Upper lobe of right lung (tissue), 1 donor: ENCODE results near the gene ZFAND3. TPM values are rescaled to one million over a fixed set of nuclear protein-coding genes. Genes with fewer than 3 reads are reported as not detected.

Experiments
- ATAC-seq: fragments of 200-7000 bp; cut with Tn5 transposase; one replicate; pipeline ENCODE4 v1.9.1; 2020; ENCODE audit warnings: mild to moderate bottlenecking, moderate library complexity
- DNase-seq: peaks from one replicate; pipeline ENCODE4 v3.0.0-alpha.2; 2020
- H3K27ac ChIP-seq: fragments of 200-600 bp; one replicate; pipeline ENCODE4 v1.8.0; 2022
- H3K27me3 ChIP-seq: fragments of 200-600 bp; one replicate; pipeline ENCODE4 v1.8.0; 2022; ENCODE audit warnings: mild to moderate bottlenecking
- H3K36me3 ChIP-seq: fragments of 200-600 bp; one replicate; pipeline ENCODE4 v1.8.0; 2022
- H3K4me1 ChIP-seq: fragments of 200-600 bp; one replicate; pipeline ENCODE4 v1.8.0; 2022
- H3K4me3 ChIP-seq: fragments of 200-600 bp; one replicate; pipeline ENCODE4 v1.8.0; 2022; ENCODE audit warnings: mild to moderate bottlenecking
- H3K9me3 ChIP-seq: fragments of 200-600 bp; one replicate; pipeline ENCODE4 v1.8.0; 2022
- CTCF ChIP-seq: fragments of 200-600 bp; IDR thresholded peaks from one replicate; pipeline ENCODE4 v1.8.0; 2022; ENCODE audit warnings: antibody characterized with exemption
- intact Hi-C: fragments of 100-400 bp; cut with DNase I; formaldehyde crosslinking; loops from one replicate; pipeline ENCODE4 v1.11.0; 2022
- total RNA-seq: library from RNA; stranded (reverse); fragmentation: NEBNext Ultra II Directional; extraction: Animal tissue kit (Norgen Biotek cat#: 25700); gene quantifications from one replicate; pipeline ENCODE4 v1.2.1, GENCODE V29; 2021
- donor health status: DM: no; HTN: yes; CAD: no; lungs with severe emphysema.

ZFAND3 gene
- total RNA-seq, 1 donor from 2014 or later, result 69.1 TPM

DNA sequence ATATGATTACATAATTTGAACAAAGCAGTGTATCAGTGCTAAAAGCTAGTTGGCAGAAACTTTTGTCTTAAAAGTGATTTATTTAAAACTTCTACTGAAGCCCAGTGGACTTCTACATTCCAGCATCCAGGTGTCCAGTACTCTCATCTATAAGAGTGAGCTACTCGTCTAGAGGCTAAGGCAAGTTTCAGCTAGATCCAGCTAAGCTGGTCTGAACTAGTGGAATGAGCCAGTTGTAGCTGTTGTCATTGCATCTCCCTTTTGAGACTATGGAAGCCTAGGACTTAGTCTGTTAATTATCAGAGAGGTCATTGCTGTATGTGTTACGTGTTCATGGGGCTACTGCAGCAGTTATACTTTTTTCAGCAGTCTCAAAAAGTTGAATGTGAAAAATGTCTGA is 165.1 kb downstream of the ZFAND3 start:
- no peak for ATAC-seq
- Histone ChIP-seq H3K4me3 (no peak overlapping the region), H3K9me3 (no peaks in the 10 kb centered on the region), H3K4me1 (peaks cover 32% of the 10 kb centered on the region), H3K27me3 (no peaks in the 10 kb centered on the region), H3K36me3 (no peaks in the 10 kb centered on the region), H3K27ac (no peak overlapping the region)
- no peak for TF ChIP-seq CTCF
- intact Hi-C loops, result no loop called here
- no peak for DNase-seq

DNA sequence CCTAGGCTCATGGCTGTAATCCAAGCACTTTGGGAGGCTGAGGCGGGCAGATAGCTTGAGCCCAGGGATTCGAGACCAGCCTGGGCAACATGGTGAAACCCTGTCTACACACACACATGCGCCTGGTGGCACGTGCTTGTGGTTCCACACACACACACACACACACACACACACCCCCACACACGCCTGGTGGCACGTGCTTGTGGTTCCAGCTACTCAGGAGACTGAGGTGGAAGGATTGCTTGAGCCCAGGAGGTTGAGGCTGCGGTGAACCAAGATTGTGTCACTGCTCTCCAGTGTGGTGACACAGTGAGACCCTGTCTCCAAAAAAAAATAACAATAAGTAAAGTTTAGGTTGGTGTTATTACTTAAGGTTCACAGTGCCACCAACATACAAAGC is 165.8 kb downstream of the ZFAND3 start:
- Histone ChIP-seq H3K4me3 (no peak overlapping the region), H3K27me3 (no peaks in the 10 kb centered on the region), H3K4me1 (peaks cover 38% of the 10 kb centered on the region), H3K9me3 (no peaks in the 10 kb centered on the region), H3K27ac (no peak overlapping the region), H3K36me3 (no peaks in the 10 kb centered on the region)
- no peak for ATAC-seq
- intact Hi-C loops, result no loop called here
- TF ChIP-seq CTCF, result no peak
- DNase-seq, result no peak

DNA sequence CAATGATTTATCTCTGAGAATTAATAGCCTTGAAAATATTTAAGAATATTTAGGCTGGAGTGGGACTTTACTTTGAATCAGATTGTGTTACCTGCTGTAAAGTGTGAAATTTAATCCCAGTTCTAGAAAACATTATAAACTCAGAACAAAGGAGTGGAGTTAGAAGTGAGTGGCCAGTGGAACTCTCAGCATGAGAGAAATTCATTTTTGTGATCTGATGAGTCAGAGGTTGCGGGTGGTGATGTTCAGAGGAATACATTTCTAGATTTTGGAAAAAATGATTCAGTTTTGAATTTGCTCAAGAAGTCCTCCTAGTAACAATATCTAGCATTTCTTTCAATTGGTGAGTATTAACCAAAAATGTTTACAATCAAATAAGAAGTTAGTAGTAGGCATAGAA is 167.5 kb downstream of the ZFAND3 start:
- Histone ChIP-seq H3K4me1 (peaks cover 36% of the 10 kb centered on the region), H3K27ac (no peak overlapping the region), H3K9me3 (no peaks in the 10 kb centered on the region), H3K4me3 (no peak overlapping the region), H3K27me3 (no peaks in the 10 kb centered on the region), H3K36me3 (no peaks in the 10 kb centered on the region)
- intact Hi-C loops, result no loop called here
- no peak for TF ChIP-seq CTCF
- no peak for ATAC-seq
- DNase-seq, result no peak

DNA sequence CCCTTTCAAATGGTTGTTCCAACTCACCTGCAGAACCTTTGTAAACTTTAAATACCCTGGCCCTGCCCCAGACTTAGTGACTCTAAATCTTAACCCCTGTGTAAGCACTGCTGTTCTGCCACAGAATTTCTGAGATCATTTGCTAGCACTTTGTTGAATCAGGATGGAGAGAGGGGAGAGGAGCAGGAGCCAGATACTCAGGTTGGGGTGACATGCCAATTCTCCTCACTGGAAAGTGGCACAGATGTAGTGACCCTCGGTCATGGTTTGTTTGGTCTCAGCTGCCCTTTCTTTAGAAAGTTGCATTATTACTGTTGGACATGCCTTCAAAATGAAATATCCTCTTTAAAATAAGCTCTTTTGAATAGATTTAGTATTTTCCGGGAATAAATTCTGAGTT is 168.0 kb downstream of the ZFAND3 start:
- H3K27ac ChIP-seq, result no peak overlapping the region
- no peaks in the 10 kb centered on the region for H3K27me3 ChIP-seq
- no peak for DNase-seq
- no peaks in the 10 kb centered on the region for H3K36me3 ChIP-seq
- no peaks in the 10 kb centered on the region for H3K9me3 ChIP-seq
- intact Hi-C loops, result no loop called here
- no peak overlapping the region for H3K4me3 ChIP-seq
- no peak for ATAC-seq
- H3K4me1 ChIP-seq, result peaks cover 33% of the 10 kb centered on the region
- TF ChIP-seq CTCF, result no peak

DNA sequence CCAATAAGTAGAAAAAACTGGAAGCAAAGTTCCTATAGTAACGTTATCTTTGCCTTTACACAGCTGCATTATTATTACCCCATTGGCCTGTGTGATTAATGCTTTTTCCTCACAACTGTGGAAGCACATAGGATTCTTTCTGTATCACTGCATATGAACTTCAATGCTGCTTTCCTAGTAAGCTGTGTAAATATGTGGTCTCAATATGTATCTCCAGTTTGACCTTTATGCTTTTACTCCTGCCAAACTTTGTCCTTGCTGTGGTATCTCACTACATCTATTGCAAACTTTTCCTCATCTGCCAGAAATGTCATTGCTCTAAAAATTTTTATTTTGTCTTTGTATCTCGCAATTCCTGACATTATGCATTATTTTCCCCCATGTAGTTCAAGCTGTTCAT is 168.6 kb downstream of the ZFAND3 start:
- H3K4me3 ChIP-seq, result no peak overlapping the region

More for the DNA sequence above, 168.6 kb downstream of the ZFAND3 start:
- H3K27ac ChIP-seq, result no peak overlapping the region
- no peaks in the 10 kb centered on the region for H3K9me3 ChIP-seq
- TF ChIP-seq CTCF, result no peak
- intact Hi-C loops, result no loop called here
- DNase-seq, result no peak
- peaks cover 33% of the 10 kb centered on the region for H3K4me1 ChIP-seq
- H3K36me3 ChIP-seq, result no peaks in the 10 kb centered on the region
- no peaks in the 10 kb centered on the region for H3K27me3 ChIP-seq
- no peak for ATAC-seq
